HCT116 (cell line): ENCODE measurements around the gene LAS1L. TPM values are rescaled to one million over a fixed set of nuclear protein-coding genes. Genes with fewer than 3 reads are reported as not detected.

ENCODE experiments used
- ATAC-seq: fragments of 200-7000 bp; cut with Tn5 transposase; 2 replicates; pipeline ENCODE4 v1.9.1; 2020; ENCODE audit warnings: mild to moderate bottlenecking, moderate library complexity
- BruUV-seq: library from RNA; stranded (reverse); fragments of 400-500 nt; replicated peaks from 2 replicates; lab custom pipeline; 2021; lab: Mats Ljungman, UMichigan
- CTCF ChIA-PET: fragments of 300-600 bp; sonication (Branson Sonifier 250); formaldehyde crosslinking; loops from one replicate; lab custom pipeline; 2021; ENCODE audit warnings: antibody characterized with exemption; lab: Charles Lee
- POLR2A ChIA-PET: fragments of 300-600, 350-600 bp; sonication (Branson Sonifier 250); formaldehyde crosslinking; loops from one replicate; lab custom pipeline; 2021; ENCODE audit warnings: antibody characterized with exemption; lab: Charles Lee
- RAD21 ChIA-PET, 2 experiments: fragments of 300-600 bp; sonication (Branson Sonifier 250); formaldehyde crosslinking; loops; one replicate each; lab custom pipeline; 2023; ENCODE audit warnings: low total read pairs in 2 of 2; ENCODE audit not compliant: uncharacterized antibody in 2 of 2, unreplicated experiment in 2 of 2, low non-redundant PET in 1 of 2; lab: Charles Lee
- DNase-seq: peaks from one replicate; pipeline ENCODE4 v3.0.0-alpha.2; 2010; ENCODE audit warnings: low read depth, low spot score
- H2AFZ ChIP-seq: fragments of 200-600 bp; shearing (Covaris generic), sonication (generic); 2 replicates; pipeline ENCODE4 v1.6.1; 2017; ENCODE audit warnings: low read depth, mixed run types, mixed read lengths, antibody characterized with exemption, low read length; ENCODE audit not compliant: poor library complexity, severe bottlenecking
- H3K27ac ChIP-seq: 2 replicates; pipeline ENCODE4 v1.5.1; 2012; ENCODE audit warnings: low read depth, low read length
- H3K27me3 ChIP-seq: fragments of 200-600 bp; sonication (generic); 2 replicates; pipeline ENCODE4 v1.6.1; 2016; ENCODE audit warnings: mixed run types, low read length, mixed read lengths; ENCODE audit not compliant: insufficient read depth
- H3K36me3 ChIP-seq, 2 experiments: fragments of 200-500 bp in 1 of 2; fragments of 200-600 bp in 1 of 2; sonication (Bioruptor generic) in 1 of 2; sonication (generic) in 1 of 2; 2 replicates each; pipeline versions ENCODE4 v1.5.1 to v1.6.1; 2014 to 2016; ENCODE audit warnings: low read length in 2 of 2, inconsistent platforms in 1 of 2, mixed read lengths in 1 of 2, mixed run types in 1 of 2; ENCODE audit not compliant: insufficient read depth in 2 of 2, control insufficient read depth in 1 of 2
- H3K4me1 ChIP-seq, 2 experiments: fragments of 200-600 bp in 1 of 2; sonication (generic) in 1 of 2; 2 replicates each; pipeline versions ENCODE4 v1.5.1 to v1.6.1; 2012 to 2017; ENCODE audit warnings: low read length in 2 of 2, inconsistent platforms in 1 of 2, mild to moderate bottlenecking in 1 of 2, mixed read lengths in 1 of 2, mixed run types in 1 of 2, moderate library complexity in 1 of 2; ENCODE audit not compliant: insufficient read depth in 2 of 2, control insufficient read depth in 1 of 2
- H3K4me2 ChIP-seq: fragments of 200-600 bp; sonication (generic); 2 replicates; pipeline ENCODE4 v1.6.1; 2017; ENCODE audit warnings: mixed run types, low read length, mixed read lengths
- H3K4me3 ChIP-seq, 2 experiments: fragments of 200-600 bp in 1 of 2; sonication (generic) in 1 of 2; replicated peaks in 1 of 2; 2 replicates each; pipeline ENCODE4 v1.5.1; 2011 to 2016; ENCODE audit warnings: low read length in 2 of 2, control low read depth in 1 of 2, low read depth in 1 of 2, mild to moderate bottlenecking in 1 of 2, mixed read lengths in 1 of 2, mixed run types in 1 of 2
- H3K79me2 ChIP-seq: fragments of 200-600 bp; sonication (generic); 2 replicates; pipeline ENCODE4 v1.6.1; 2017; ENCODE audit warnings: mild to moderate bottlenecking, mixed run types, low read length, moderate library complexity, mixed read lengths; ENCODE audit not compliant: insufficient read depth
- H3K9ac ChIP-seq: fragments of 200-600 bp; sonication (generic); 2 replicates; pipeline ENCODE4 v1.6.1; 2016; ENCODE audit warnings: low read length, mixed read lengths
- H3K9me2 ChIP-seq: fragments of 200-600 bp; sonication (generic), shearing (Covaris generic); 2 replicates; pipeline ENCODE4 v1.6.1; 2017; ENCODE audit warnings: mixed run types, mild to moderate bottlenecking, moderate library complexity; ENCODE audit not compliant: insufficient read depth
- H3K9me3 ChIP-seq, 2 experiments: fragments of 200-500 bp in 1 of 2; fragments of 200-600 bp in 1 of 2; sonication (Bioruptor generic) in 1 of 2; sonication (generic) in 1 of 2; 2 replicates each; pipeline ENCODE4 v1.6.1; 2014 to 2017; ENCODE audit warnings: low read length in 2 of 2, mixed read lengths in 2 of 2, inconsistent platforms in 1 of 2, low read depth in 1 of 2, mild to moderate bottlenecking in 1 of 2, mixed run types in 1 of 2, moderate library complexity in 1 of 2; ENCODE audit not compliant: control insufficient read depth in 1 of 2, insufficient read depth in 1 of 2
- H4K20me1 ChIP-seq: fragments of 200-600 bp; sonication (generic), shearing (Covaris generic); 2 replicates; pipeline ENCODE4 v1.6.1; 2017; ENCODE audit warnings: mixed run types, mild to moderate bottlenecking, moderate library complexity; ENCODE audit not compliant: insufficient read depth
- ATF3 ChIP-seq: IDR thresholded peaks from 2 replicates; pipeline ENCODE4 v1.6.1; 2012
- CBX3 ChIP-seq: IDR thresholded peaks from 2 replicates; pipeline ENCODE4 v1.6.1; 2012; ENCODE audit warnings: low read depth
- CTCF ChIP-seq, 3 experiments: fragments of 200-600 bp in 1 of 3; sonication (generic) in 1 of 3; IDR thresholded peaks in 2 of 3; conservative IDR thresholded peaks in 1 of 3; 2 replicates each; pipeline ENCODE4 v1.5.1; 2012 to 2017; ENCODE audit warnings: low read depth in 2 of 3, low read length in 2 of 3, antibody characterized with exemption in 1 of 3, borderline replicate concordance in 1 of 3, control low read depth in 1 of 3, mild to moderate bottlenecking in 1 of 3, mixed read lengths in 1 of 3, mixed run types in 1 of 3, moderate library complexity in 1 of 3; ENCODE audit not compliant: insufficient read depth in 1 of 3
- EZH2 ChIP-seq: fragments of 200-600 bp; sonication (generic); IDR thresholded peaks from 2 replicates; pipeline ENCODE4 v1.6.1; 2017; ENCODE audit warnings: antibody characterized with exemption, mixed run types
- EZH2phosphoT487 ChIP-seq: fragments of 200-600 bp; IDR thresholded peaks from 2 replicates; pipeline ENCODE4 v1.6.1; 2018; ENCODE audit warnings: antibody characterized with exemption, borderline replicate concordance
- FOSL1 ChIP-seq: IDR thresholded peaks from 2 replicates; pipeline ENCODE4 v1.6.1; 2012; ENCODE audit warnings: low read depth
- POLR2A ChIP-seq: IDR thresholded peaks from 2 replicates; pipeline ENCODE4 v1.7.0; 2011; ENCODE audit warnings: borderline replicate concordance; ENCODE audit not compliant: insufficient read depth, insufficient read length; ENCODE audit errors: extremely low read depth
- RAD21 ChIP-seq: IDR thresholded peaks from 2 replicates; pipeline ENCODE4 v1.6.1; 2012; ENCODE audit warnings: low read depth, mild to moderate bottlenecking
- SIN3A ChIP-seq: IDR thresholded peaks from 2 replicates; pipeline ENCODE4 v1.6.1; 2012; ENCODE audit warnings: low read depth
- SP1 ChIP-seq: IDR thresholded peaks from 2 replicates; pipeline ENCODE4 v1.6.1; 2012; ENCODE audit warnings: low read depth
- TCF7L2 ChIP-seq: IDR thresholded peaks from 2 replicates; pipeline ENCODE4 v1.7.0; 2011; ENCODE audit warnings: borderline replicate concordance, inconsistent platforms; ENCODE audit not compliant: insufficient read depth, insufficient read length; ENCODE audit errors: extremely low read depth
- YY1 ChIP-seq: IDR thresholded peaks from 2 replicates; pipeline ENCODE4 v1.6.1; 2011; ENCODE audit warnings: low read length, low read depth, moderate library complexity, mild to moderate bottlenecking; ENCODE audit not compliant: insufficient replicate concordance; ENCODE audit errors: extremely low read depth
- ZBTB33 ChIP-seq: IDR thresholded peaks from 2 replicates; pipeline ENCODE4 v1.6.1; 2011; ENCODE audit warnings: mild to moderate bottlenecking, low read length, moderate library complexity; ENCODE audit not compliant: insufficient replicate concordance; ENCODE audit errors: extremely low read depth
- intact Hi-C: fragments of 100-400 bp; cut with micrococcal nuclease; formaldehyde crosslinking; loops from 2 replicates; pipeline ENCODE4 v1.10.0; 2022
- total RNA-seq: library from RNA; stranded (reverse); gene quantifications from one replicate; pipeline ENCODE4 v1.2.1, GENCODE V29; 2021; ENCODE audit not compliant: unreplicated experiment
- TF ChIP-seq, protein P1 (sequence below): IDR thresholded peaks from 2 replicates; pipeline ENCODE4 v1.6.1; 2012

The LAS1L gene
- total RNA-seq, 1 experiment from 2014 or later = 47.7 TPM

- peaks cover 0 to 5% of the 10 kb centered on the region in 2 experiments; a peak in 1 of 4 replicates for H3K4me1 ChIP-seq
- H3K27ac ChIP-seq = no peak overlapping the region
- RAD21 ChIA-PET = no interaction called here
- H3K9me3 ChIP-seq = no peaks in the 10 kb centered on the region
- H4K20me1 ChIP-seq = no peaks in the 10 kb centered on the region
- no peaks in the 10 kb centered on the region for H3K9me2 ChIP-seq
- ATAC-seq (peak; percentile 91), DNase-seq (peak; percentile 48)
- H3K27me3 ChIP-seq = no peaks in the 10 kb centered on the region
- no peaks in the 10 kb centered on the region for H3K79me2 ChIP-seq
- CTCF ChIA-PET = interaction anchor here (0.6 to 1.0 kb wide), 3 partner anchors 405 to 528 kb away, joined by 3 to 4 read pairs (median 3); no protein-coding TSS in a partner anchor
- TF ChIP-seq ZBTB33 = no peak
- no peak for TF ChIP-seq EZH2phosphoT487
- TF ChIP-seq TCF7L2 = no peak
- no peak for TF ChIP-seq ATF3
- TF ChIP-seq, protein P1, sequence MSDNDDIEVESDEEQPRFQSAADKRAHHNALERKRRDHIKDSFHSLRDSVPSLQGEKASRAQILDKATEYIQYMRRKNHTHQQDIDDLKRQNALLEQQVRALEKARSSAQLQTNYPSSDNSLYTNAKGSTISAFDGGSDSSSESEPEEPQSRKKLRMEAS = no peak
- peak; percentile 57 to 75 (median 62); a peak in 5 of 6 replicates for TF ChIP-seq CTCF (IDR thresholded peaks at IDR 0.05 in 2 of 3, conservative IDR thresholded peaks at IDR 0.05 in 1 of 3; ENCODE audit: borderline replicate concordance in 1 of 3, insufficient read depth in 1 of 3, low read depth in 2 of 3, low read length in 2 of 3)
- TF ChIP-seq YY1 = no peak
- no peak for TF ChIP-seq FOSL1
- TF ChIP-seq RAD21 = peak; percentile 83
- TF ChIP-seq SP1 = no peak
- no peak for TF ChIP-seq POLR2A
- TF ChIP-seq CBX3 = no peak
- TF ChIP-seq EZH2 = no peak
- TF ChIP-seq SIN3A = no peak
- POLR2A ChIA-PET = no interaction called here
- peak overlapping the region; percentile 25; the same call in 1 of the 2 replicates for H3K4me2 ChIP-seq
- H2AFZ ChIP-seq = peak overlapping the region; percentile 35
- intact Hi-C loops = loop anchor here (1.0 to 10.0 kb wide), 3 partner anchors 405 to 1153 kb away; no protein-coding TSS in a partner anchor
- no peak overlapping the region for H3K4me3 ChIP-seq
- H3K36me3 ChIP-seq = no peaks in the 10 kb centered on the region
- no TSS peak for BruUV-seq
- H3K9ac ChIP-seq = no peak overlapping the region
Observed at GRCh38 chrX:65581661-65582339, 47.2 kb upstream of the LAS1L start.
